HCT116 (cell line): ENCODE results near the gene PCDHGA1. TPM values are rescaled to one million over a fixed set of nuclear protein-coding genes. Genes with fewer than 3 reads are reported as not detected.

Source experiments
- ATAC-seq: fragments of 200-7000 bp; cut with Tn5 transposase; 2 replicates; pipeline ENCODE4 v1.9.1; 2020; ENCODE audit warnings: mild to moderate bottlenecking, moderate library complexity
- BruUV-seq: library from RNA; stranded (reverse); fragments of 400-500 nt; replicated peaks from 2 replicates; lab custom pipeline; 2021; lab: Mats Ljungman, UMichigan
- CTCF ChIA-PET: fragments of 300-600 bp; sonication (Branson Sonifier 250); formaldehyde crosslinking; loops from one replicate; lab custom pipeline; 2021; ENCODE audit warnings: antibody characterized with exemption; lab: Charles Lee
- POLR2A ChIA-PET: fragments of 300-600, 350-600 bp; sonication (Branson Sonifier 250); formaldehyde crosslinking; loops from one replicate; lab custom pipeline; 2021; ENCODE audit warnings: antibody characterized with exemption; lab: Charles Lee
- RAD21 ChIA-PET, 2 experiments: fragments of 300-600 bp; sonication (Branson Sonifier 250); formaldehyde crosslinking; loops; one replicate each; lab custom pipeline; 2023; ENCODE audit warnings: low total read pairs in 2 of 2; ENCODE audit not compliant: uncharacterized antibody in 2 of 2, unreplicated experiment in 2 of 2, low non-redundant PET in 1 of 2; lab: Charles Lee
- DNase-seq: peaks from one replicate; pipeline ENCODE4 v3.0.0-alpha.2; 2010; ENCODE audit warnings: low read depth, low spot score
- H2AFZ ChIP-seq: fragments of 200-600 bp; shearing (Covaris generic), sonication (generic); 2 replicates; pipeline ENCODE4 v1.6.1; 2017; ENCODE audit warnings: low read depth, mixed run types, mixed read lengths, antibody characterized with exemption, low read length; ENCODE audit not compliant: poor library complexity, severe bottlenecking
- H3K27ac ChIP-seq: 2 replicates; pipeline ENCODE4 v1.5.1; 2012; ENCODE audit warnings: low read depth, low read length
- H3K27me3 ChIP-seq: fragments of 200-600 bp; sonication (generic); 2 replicates; pipeline ENCODE4 v1.6.1; 2016; ENCODE audit warnings: mixed run types, low read length, mixed read lengths; ENCODE audit not compliant: insufficient read depth
- H3K36me3 ChIP-seq, 2 experiments: fragments of 200-500 bp in 1 of 2; fragments of 200-600 bp in 1 of 2; sonication (Bioruptor generic) in 1 of 2; sonication (generic) in 1 of 2; 2 replicates each; pipeline versions ENCODE4 v1.5.1 to v1.6.1; 2014 to 2016; ENCODE audit warnings: low read length in 2 of 2, inconsistent platforms in 1 of 2, mixed read lengths in 1 of 2, mixed run types in 1 of 2; ENCODE audit not compliant: insufficient read depth in 2 of 2, control insufficient read depth in 1 of 2
- H3K4me1 ChIP-seq, 2 experiments: fragments of 200-600 bp in 1 of 2; sonication (generic) in 1 of 2; 2 replicates each; pipeline versions ENCODE4 v1.5.1 to v1.6.1; 2012 to 2017; ENCODE audit warnings: low read length in 2 of 2, inconsistent platforms in 1 of 2, mild to moderate bottlenecking in 1 of 2, mixed read lengths in 1 of 2, mixed run types in 1 of 2, moderate library complexity in 1 of 2; ENCODE audit not compliant: insufficient read depth in 2 of 2, control insufficient read depth in 1 of 2
- H3K4me2 ChIP-seq: fragments of 200-600 bp; sonication (generic); 2 replicates; pipeline ENCODE4 v1.6.1; 2017; ENCODE audit warnings: mixed run types, low read length, mixed read lengths
- H3K4me3 ChIP-seq, 2 experiments: fragments of 200-600 bp in 1 of 2; sonication (generic) in 1 of 2; replicated peaks in 1 of 2; 2 replicates each; pipeline ENCODE4 v1.5.1; 2011 to 2016; ENCODE audit warnings: low read length in 2 of 2, control low read depth in 1 of 2, low read depth in 1 of 2, mild to moderate bottlenecking in 1 of 2, mixed read lengths in 1 of 2, mixed run types in 1 of 2
- H3K79me2 ChIP-seq: fragments of 200-600 bp; sonication (generic); 2 replicates; pipeline ENCODE4 v1.6.1; 2017; ENCODE audit warnings: mild to moderate bottlenecking, mixed run types, low read length, moderate library complexity, mixed read lengths; ENCODE audit not compliant: insufficient read depth
- H3K9ac ChIP-seq: fragments of 200-600 bp; sonication (generic); 2 replicates; pipeline ENCODE4 v1.6.1; 2016; ENCODE audit warnings: low read length, mixed read lengths
- H3K9me2 ChIP-seq: fragments of 200-600 bp; sonication (generic), shearing (Covaris generic); 2 replicates; pipeline ENCODE4 v1.6.1; 2017; ENCODE audit warnings: mixed run types, mild to moderate bottlenecking, moderate library complexity; ENCODE audit not compliant: insufficient read depth
- H3K9me3 ChIP-seq, 2 experiments: fragments of 200-500 bp in 1 of 2; fragments of 200-600 bp in 1 of 2; sonication (Bioruptor generic) in 1 of 2; sonication (generic) in 1 of 2; 2 replicates each; pipeline ENCODE4 v1.6.1; 2014 to 2017; ENCODE audit warnings: low read length in 2 of 2, mixed read lengths in 2 of 2, inconsistent platforms in 1 of 2, low read depth in 1 of 2, mild to moderate bottlenecking in 1 of 2, mixed run types in 1 of 2, moderate library complexity in 1 of 2; ENCODE audit not compliant: control insufficient read depth in 1 of 2, insufficient read depth in 1 of 2
- H4K20me1 ChIP-seq: fragments of 200-600 bp; sonication (generic), shearing (Covaris generic); 2 replicates; pipeline ENCODE4 v1.6.1; 2017; ENCODE audit warnings: mixed run types, mild to moderate bottlenecking, moderate library complexity; ENCODE audit not compliant: insufficient read depth
- CBX3 ChIP-seq: IDR thresholded peaks from 2 replicates; pipeline ENCODE4 v1.6.1; 2012; ENCODE audit warnings: low read depth
- EGR1 ChIP-seq: IDR thresholded peaks from 2 replicates; pipeline ENCODE4 v1.6.1; 2012; ENCODE audit warnings: low read depth
- RAD21 ChIP-seq: IDR thresholded peaks from 2 replicates; pipeline ENCODE4 v1.6.1; 2012; ENCODE audit warnings: low read depth, mild to moderate bottlenecking
- SIN3A ChIP-seq: IDR thresholded peaks from 2 replicates; pipeline ENCODE4 v1.6.1; 2012; ENCODE audit warnings: low read depth
- SRF ChIP-seq: IDR thresholded peaks from 2 replicates; pipeline ENCODE4 v1.6.1; 2012; ENCODE audit warnings: low read depth
- TCF7L2 ChIP-seq: IDR thresholded peaks from 2 replicates; pipeline ENCODE4 v1.7.0; 2011; ENCODE audit warnings: borderline replicate concordance, inconsistent platforms; ENCODE audit not compliant: insufficient read depth, insufficient read length; ENCODE audit errors: extremely low read depth
- ZNF274 ChIP-seq: fragments of 200-500 bp; sonication (Bioruptor generic); IDR thresholded peaks from 2 replicates; pipeline ENCODE4 v1.6.1; 2014; ENCODE audit warnings: mild to moderate bottlenecking, low read depth, low read length, inconsistent platforms
- intact Hi-C: fragments of 100-400 bp; cut with micrococcal nuclease; formaldehyde crosslinking; loops from 2 replicates; pipeline ENCODE4 v1.10.0; 2022
- total RNA-seq: library from RNA; stranded (reverse); gene quantifications from one replicate; pipeline ENCODE4 v1.2.1, GENCODE V29; 2021; ENCODE audit not compliant: unreplicated experiment
- TF ChIP-seq, protein P1 (sequence below): IDR thresholded peaks from 2 replicates; pipeline ENCODE4 v1.6.1; 2012
- TF ChIP-seq, protein P2 (sequence below), 3 experiments: fragments of 200-600 bp in 1 of 3; sonication (generic) in 1 of 3; IDR thresholded peaks in 2 of 3; conservative IDR thresholded peaks in 1 of 3; 2 replicates each; pipeline ENCODE4 v1.5.1; 2012 to 2017; ENCODE audit warnings: low read depth in 2 of 3, low read length in 2 of 3, antibody characterized with exemption in 1 of 3, borderline replicate concordance in 1 of 3, control low read depth in 1 of 3, mild to moderate bottlenecking in 1 of 3, mixed read lengths in 1 of 3, mixed run types in 1 of 3, moderate library complexity in 1 of 3; ENCODE audit not compliant: insufficient read depth in 1 of 3

The PCDHGA1 gene
- total RNA-seq, 1 experiment from 2014 or later, result 0.05 TPM

DNA sequence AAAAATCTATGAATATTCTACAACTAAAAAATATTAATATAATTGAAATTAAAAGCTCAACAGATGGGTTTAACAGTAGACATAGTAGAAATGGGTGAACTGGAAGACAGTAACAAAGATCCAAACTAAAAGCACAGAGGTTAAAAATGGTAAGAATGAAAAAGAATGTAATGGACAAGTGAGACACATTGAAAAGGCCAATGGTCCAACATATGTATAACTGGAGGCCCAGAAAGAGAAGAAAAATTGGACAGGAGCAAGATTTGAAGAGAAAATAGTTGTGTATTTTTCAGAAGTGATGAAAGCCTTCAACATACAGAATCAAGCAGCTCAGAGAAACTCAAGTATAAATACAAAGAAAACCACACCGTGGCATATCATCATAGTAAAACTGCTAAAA is 217.2 kb downstream of the PCDHGA1 start:
- H3K27ac ChIP-seq, result no peak overlapping the region
- ChIA-PET POLR2A (no interaction called here), RAD21 (no interaction called here), CTCF (interaction anchor here (0.6 to 2.0 kb wide), 3 partner anchors 20 to 45 kb away, joined by 3 to 5 read pairs (median 3); no protein-coding TSS in a partner anchor)
- peak; percentile 35 for DNase-seq
- ATAC-seq, result no peak
- H3K4me1 ChIP-seq, result no peaks in the 10 kb centered on the region
- H3K36me3 ChIP-seq, result peaks cover 0 to 40% of the 10 kb centered on the region in 2 experiments; a peak in 3 of 4 replicates
- H3K79me2 ChIP-seq, result peaks cover 76% of the 10 kb centered on the region
- no peak overlapping the region for H2AFZ ChIP-seq
- H3K4me3 ChIP-seq, result no peak overlapping the region
- no peaks in the 10 kb centered on the region for H3K27me3 ChIP-seq
- intact Hi-C loops, result no loop called here
- no peaks in the 10 kb centered on the region for H3K9me2 ChIP-seq
- no peaks in the 10 kb centered on the region for H4K20me1 ChIP-seq
- BruUV-seq, result no TSS peak
- no peak overlapping the region for H3K4me2 ChIP-seq
- no peak overlapping the region for H3K9ac ChIP-seq
- no peak for TF ChIP-seq SRF
- TF ChIP-seq, protein P1, sequence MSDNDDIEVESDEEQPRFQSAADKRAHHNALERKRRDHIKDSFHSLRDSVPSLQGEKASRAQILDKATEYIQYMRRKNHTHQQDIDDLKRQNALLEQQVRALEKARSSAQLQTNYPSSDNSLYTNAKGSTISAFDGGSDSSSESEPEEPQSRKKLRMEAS, result no peak
- TF ChIP-seq EGR1, result no peak
- TF ChIP-seq ZNF274, result no peak
- no peak for TF ChIP-seq RAD21
- TF ChIP-seq TCF7L2, result no peak
- TF ChIP-seq, protein P2, sequence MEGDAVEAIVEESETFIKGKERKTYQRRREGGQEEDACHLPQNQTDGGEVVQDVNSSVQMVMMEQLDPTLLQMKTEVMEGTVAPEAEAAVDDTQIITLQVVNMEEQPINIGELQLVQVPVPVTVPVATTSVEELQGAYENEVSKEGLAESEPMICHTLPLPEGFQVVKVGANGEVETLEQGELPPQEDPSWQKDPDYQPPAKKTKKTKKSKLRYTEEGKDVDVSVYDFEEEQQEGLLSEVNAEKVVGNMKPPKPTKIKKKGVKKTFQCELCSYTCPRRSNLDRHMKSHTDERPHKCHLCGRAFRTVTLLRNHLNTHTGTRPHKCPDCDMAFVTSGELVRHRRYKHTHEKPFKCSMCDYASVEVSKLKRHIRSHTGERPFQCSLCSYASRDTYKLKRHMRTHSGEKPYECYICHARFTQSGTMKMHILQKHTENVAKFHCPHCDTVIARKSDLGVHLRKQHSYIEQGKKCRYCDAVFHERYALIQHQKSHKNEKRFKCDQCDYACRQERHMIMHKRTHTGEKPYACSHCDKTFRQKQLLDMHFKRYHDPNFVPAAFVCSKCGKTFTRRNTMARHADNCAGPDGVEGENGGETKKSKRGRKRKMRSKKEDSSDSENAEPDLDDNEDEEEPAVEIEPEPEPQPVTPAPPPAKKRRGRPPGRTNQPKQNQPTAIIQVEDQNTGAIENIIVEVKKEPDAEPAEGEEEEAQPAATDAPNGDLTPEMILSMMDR (IDR thresholded peaks at IDR 0.05 in 2 of 3, conservative IDR thresholded peaks at IDR 0.05 in 1 of 3; ENCODE audit: borderline replicate concordance in 1 of 3, insufficient read depth in 1 of 3, low read depth in 2 of 3, low read length in 2 of 3), result no peak
- TF ChIP-seq SIN3A, result no peak
- TF ChIP-seq CBX3, result 0 out of 2 replicates have a peak, but pooled peaks have one; percentile 28
- H3K9me3 ChIP-seq, result no peaks in the 10 kb centered on the region; a peak in 1 of 4 replicates
